Gastroesophageal sphincter (tissue), 3 donors: ENCODE results near the gene KIF5A.

Experiments
- CTCF ChIP-seq, 4 experiments: fragments of 200-600 bp in 2 of 4; fragments of 450-650 bp in 2 of 4; sonication (generic) in 1 of 4; IDR thresholded peaks; one replicate each; pipeline ENCODE4 v1.5.1; 2017 to 2019; ENCODE audit warnings: antibody characterized with exemption in 4 of 4, mild to moderate bottlenecking in 2 of 4, moderate library complexity in 2 of 4
- EP300 ChIP-seq: sonication (generic); formaldehyde crosslinking; IDR thresholded peaks from one replicate; pipeline ENCODE4 v1.6.1; 2017; ENCODE audit warnings: antibody characterized with exemption, mild to moderate bottlenecking
- POLR2A ChIP-seq, 2 donors: fragments of 450-650 bp; IDR thresholded peaks; one replicate each; pipeline ENCODE4 v1.6.1; 2017; ENCODE audit warnings: antibody characterized with exemption in 2 of 2, mild to moderate bottlenecking in 2 of 2, moderate library complexity in 1 of 2
- POLR2AphosphoS5 ChIP-seq: sonication (generic); formaldehyde crosslinking; IDR thresholded peaks from one replicate; pipeline ENCODE4 v1.6.1; 2017; ENCODE audit warnings: antibody characterized with exemption

- TF ChIP-seq CTCF (IDR thresholded peaks at IDR 0.05) (no peak), POLR2AphosphoS5 (no peak), POLR2A (IDR thresholded peaks at IDR 0.05) (no peak), EP300 (no peak)
These were observed 70.5 kb downstream of the KIF5A start for GRCh38 chr12:57620245-57620935.
